ENCODE measurements around the gene SCT.

The SCT gene

DNA sequence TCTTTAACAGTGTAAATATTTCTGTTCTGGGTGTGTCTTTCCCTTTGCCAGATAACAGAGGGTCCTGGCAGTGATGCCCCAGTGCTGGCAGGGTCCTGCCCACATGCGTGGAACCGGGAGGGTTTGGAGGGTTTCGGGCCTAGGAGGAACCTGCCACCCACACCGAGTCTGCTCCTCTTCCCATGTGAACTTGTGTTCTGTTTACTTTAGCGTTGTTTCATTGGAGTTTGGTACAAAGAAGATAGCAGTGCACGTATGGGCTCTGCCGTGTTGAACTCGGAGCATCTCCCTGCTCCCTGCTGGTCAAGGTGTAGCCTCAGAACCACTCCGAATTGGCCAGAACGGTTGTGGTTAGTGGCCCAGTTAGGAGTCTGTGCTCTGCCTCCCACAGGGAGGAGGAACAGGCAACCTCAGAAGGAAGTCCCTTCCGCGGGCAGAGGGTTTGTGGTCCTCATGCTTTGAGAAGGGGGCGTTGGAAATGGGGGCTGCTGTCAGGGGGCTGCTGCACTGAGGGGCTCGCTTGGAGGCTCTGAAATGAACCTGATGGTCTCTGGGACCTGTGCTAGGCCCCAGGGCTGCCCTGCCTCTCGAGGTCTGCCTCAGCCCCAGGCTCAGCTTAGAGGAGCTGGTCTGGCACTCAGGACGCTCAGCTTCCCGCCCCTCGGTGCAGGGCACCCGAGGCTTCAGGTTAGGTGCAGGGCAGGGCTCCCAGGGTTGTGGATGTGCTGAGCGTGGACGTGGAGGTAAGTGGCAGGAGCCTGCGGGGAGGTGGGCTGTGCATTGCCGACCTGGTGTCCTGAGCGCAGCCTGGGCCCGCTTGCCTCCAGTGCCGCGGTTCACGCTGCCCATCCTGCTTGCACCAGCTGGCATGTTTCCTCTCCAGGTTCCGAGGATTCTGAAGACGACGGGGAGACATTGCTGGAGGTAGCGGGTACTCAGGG lies 40.3 kb downstream of the SCT start:
- no peak for DNase-seq (ENCODE audit: low spot score)

GRCh38 chr11:584287-584686 lies 42.7 kb downstream of the SCT start:
- no peak for DNase-seq (ENCODE audit: low spot score)

DNA sequence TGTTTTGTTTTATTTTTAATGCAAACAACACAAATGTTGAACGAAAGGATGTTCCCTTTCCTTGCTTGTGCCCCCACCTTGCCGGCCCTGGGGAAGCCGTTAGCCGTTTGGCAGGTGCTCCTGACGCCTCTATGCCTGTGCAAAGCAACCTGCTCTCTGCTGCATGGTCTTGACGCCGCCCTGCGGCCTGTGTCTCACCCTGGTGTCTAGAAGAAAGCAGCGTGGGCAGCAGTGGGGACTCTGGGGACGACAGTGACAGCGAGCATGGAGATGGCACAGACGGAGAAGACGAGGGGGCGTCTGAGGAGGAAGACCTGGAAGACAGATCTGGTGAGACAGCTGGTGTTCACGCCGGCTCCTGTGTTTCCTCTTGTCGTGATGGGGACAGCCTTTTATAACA lies 45.2 kb downstream of the SCT start:
- no peak for DNase-seq (ENCODE audit: low spot score)

DNA sequence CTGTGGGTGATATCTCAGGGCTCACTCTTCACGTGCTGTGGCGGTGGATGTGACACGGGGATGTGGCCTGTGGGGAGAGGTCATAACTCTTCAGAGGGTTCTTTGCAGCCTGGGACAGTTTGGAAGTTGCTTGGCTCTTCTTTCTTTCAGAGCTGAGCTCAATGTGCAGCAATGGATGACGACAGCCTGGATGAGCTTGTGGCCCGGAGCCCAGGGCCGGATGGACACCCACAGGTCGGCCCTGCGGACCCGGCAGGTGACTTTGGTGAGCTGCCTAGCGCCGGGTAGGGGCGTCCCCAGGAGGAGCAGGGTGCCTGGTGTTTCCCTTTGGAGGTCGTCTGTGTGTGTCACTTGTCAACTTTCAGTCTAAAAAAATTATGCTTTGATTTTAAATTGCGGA lies 45.6 kb downstream of the SCT start:
- DNase-seq (ENCODE audit: low spot score): no peak

DNA sequence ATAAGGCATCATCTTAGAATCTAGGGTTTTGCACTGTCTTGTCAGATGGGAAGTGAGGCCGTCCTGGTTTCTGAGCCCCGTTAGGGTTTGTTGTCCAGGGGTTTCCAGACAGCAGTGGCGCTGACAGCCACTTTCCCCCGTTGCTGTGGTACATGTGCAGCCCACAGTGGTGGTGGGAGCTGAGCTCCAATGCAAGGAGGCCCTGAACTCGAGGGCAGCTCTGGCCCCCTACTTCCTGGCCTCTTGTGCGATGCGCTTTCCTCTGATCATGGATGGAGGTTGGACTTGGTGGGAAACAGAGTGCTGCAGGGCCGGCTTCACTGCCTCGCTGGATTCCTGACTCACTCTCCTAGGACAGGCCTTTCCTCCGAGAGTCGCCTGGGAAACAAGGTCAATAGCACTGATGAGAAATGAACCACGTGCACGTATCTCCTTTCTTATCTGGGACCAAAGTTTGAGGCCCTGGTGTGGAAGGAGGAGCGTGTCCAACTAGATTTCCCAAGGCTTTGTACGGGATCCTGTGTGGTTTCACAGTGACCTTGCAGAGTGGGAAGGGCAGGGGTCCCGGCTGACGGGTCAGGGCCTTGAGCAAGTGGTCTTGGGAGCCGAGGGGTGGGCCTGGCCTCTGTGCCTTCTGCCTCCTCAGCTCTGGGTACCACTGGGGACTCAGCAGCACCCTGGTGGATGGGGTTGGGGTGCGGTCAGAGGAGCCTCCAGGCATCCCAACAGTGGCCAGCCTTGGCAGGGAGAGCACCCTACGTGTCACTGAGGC lies 47.0 kb downstream of the SCT start:
- DNase-seq (ENCODE audit: low spot score): no peak

GRCh38 chr11:578276-579035 lies 48.5 kb downstream of the SCT start:
- no peak for DNase-seq (ENCODE audit: low spot score)

- no peak for DNase-seq (ENCODE audit: low spot score)
Observed at GRCh38 chr11:577611-577894, 49.4 kb downstream of the SCT start.

DNA sequence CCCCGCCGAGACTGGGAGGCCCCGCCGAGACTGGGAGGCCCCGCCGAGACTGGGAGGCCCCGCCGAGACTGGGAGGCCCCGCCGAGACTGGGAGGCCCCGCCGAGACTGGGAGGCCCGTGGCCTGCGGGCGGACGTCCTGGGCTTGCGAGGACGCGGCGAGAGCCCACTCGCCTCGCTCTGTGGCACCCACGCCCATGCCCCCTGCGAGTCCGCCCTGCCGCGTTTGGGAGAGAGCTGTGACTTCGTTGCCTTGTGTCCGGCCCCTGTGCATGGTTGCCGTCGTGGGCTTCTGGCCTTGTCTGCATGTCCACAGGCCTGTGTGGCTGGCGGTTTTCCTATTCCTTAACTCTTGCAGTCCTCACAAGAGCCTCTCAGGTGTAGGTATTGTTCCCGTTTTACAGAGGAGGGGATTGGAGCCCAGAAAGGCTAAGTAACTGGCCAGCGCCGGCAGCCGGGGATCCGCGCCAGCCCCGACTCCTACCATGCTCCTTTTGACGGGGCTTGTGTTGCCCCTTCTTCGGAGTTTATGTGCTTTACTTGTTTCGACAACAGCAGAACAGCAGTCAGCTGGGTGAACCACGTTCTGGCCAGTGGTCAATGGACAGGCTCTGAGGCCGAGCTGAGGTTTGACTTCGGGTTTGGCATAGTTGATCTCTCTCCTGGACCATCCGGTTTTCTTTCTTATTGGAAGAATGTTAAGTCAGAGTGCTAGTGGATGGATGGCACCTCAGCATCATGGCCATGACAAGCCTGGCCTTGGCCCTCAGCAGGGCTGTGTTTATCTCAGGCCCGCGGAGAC lies 50.0 kb downstream of the SCT start:
- DNase-seq (ENCODE audit: low spot score): no peak

All from left forelimb (tissue), 1 donor.